ENCODE data around the gene IARS1.

DNA sequence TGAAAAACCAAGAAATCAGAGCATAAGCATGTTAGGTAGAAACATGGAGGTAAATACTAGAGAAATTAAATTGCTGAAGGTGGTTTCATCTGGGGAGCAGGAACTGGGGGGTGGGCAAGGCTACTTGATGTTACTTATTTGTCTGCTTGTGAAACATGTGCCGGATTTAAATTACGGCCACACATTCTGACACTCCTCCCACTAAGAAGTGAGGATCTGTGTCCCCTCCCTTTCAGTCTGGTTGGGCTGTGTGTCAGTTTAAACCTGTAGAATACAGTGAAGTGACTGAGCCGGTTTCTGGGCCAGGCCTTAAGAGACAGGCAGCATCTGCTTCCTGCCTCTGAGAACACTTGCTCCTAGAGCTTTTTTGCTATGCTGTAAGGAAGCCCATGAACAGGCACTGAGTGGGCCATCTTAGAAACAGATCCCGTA is 2.3 kb upstream of the IARS1 start:
- TF ChIP-seq, protein P1, sequence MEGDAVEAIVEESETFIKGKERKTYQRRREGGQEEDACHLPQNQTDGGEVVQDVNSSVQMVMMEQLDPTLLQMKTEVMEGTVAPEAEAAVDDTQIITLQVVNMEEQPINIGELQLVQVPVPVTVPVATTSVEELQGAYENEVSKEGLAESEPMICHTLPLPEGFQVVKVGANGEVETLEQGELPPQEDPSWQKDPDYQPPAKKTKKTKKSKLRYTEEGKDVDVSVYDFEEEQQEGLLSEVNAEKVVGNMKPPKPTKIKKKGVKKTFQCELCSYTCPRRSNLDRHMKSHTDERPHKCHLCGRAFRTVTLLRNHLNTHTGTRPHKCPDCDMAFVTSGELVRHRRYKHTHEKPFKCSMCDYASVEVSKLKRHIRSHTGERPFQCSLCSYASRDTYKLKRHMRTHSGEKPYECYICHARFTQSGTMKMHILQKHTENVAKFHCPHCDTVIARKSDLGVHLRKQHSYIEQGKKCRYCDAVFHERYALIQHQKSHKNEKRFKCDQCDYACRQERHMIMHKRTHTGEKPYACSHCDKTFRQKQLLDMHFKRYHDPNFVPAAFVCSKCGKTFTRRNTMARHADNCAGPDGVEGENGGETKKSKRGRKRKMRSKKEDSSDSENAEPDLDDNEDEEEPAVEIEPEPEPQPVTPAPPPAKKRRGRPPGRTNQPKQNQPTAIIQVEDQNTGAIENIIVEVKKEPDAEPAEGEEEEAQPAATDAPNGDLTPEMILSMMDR (IDR thresholded peaks at IDR 0.05), result no peak
- TF ChIP-seq POLR2A (IDR thresholded peaks at IDR 0.05), result no peak
